BLaER1 (cell line): ENCODE data around the gene CEBPZ.

Experiments
- H3K27ac ChIP-seq: shearing (Covaris generic); formaldehyde crosslinking; 2 replicates; pipeline ENCODE4 v1.8.1; 2022
- H3K27me3 ChIP-seq: shearing (Covaris generic); formaldehyde crosslinking; 2 replicates; pipeline ENCODE4 v1.8.1; 2022
- H3K36me3 ChIP-seq: shearing (Covaris generic); formaldehyde crosslinking; 2 replicates; pipeline ENCODE4 v1.8.1; 2022
- H3K4me1 ChIP-seq: shearing (Covaris generic); formaldehyde crosslinking; 2 replicates; pipeline ENCODE4 v1.8.1; 2022
- H3K4me2 ChIP-seq: shearing (Covaris generic); formaldehyde crosslinking; 2 replicates; pipeline ENCODE4 v1.8.1; 2022
- H3K4me3 ChIP-seq: shearing (Covaris generic); formaldehyde crosslinking; 2 replicates; pipeline ENCODE4 v1.8.1; 2022
- H3K9ac ChIP-seq: shearing (Covaris generic); formaldehyde crosslinking; 2 replicates; pipeline ENCODE4 v1.8.1; 2022
- H3K9me3 ChIP-seq: shearing (Covaris generic); formaldehyde crosslinking; 2 replicates; pipeline ENCODE4 v1.8.1; 2022
- H4K20me1 ChIP-seq: shearing (Covaris generic); formaldehyde crosslinking; 2 replicates; pipeline ENCODE4 v1.8.1; 2022
- Cebpa-rat ChIP-seq: shearing (Covaris generic); IDR thresholded peaks from 2 replicates; pipeline ENCODE4 v1.8.1; 2022

The CEBPZ gene

DNA sequence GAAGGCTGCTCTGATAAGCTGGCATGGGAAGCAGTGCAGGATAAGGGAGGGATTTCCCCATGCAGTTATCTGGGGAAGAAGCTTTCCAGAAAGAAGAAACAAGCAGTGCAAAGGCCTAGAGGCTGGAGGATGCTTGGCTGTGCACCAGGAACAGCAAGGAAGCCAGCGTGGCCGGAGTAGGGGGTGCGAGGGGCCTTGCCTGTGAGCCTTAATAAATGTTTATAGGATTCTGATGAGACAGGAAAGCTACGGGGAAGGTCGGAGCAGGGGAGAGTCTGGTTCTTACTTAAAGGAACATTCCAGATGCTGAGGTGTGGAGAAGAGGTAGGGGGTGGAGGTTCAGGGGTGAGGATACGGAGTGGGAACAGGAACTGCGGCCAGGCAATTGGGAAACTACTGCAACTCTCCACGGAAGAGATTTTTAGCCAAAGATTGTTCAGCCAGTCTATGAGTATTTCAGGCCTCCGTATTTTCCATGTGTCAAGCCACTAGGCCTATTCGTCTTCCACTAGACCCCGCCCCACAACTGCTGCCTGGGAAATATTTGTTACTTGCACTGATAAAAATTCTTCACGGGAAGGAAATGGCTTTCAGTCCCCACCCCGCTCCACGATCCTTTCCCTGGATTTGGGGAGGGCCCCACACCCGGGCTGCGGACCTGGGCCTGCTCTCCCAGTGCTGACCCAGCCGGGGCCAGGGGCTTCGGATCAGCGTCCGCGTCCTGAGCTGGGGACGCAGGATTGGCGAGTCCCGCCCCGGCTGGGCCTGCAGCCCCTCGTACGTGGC, 75.1 kb downstream of the CEBPZ start:
- Histone ChIP-seq H3K27ac (peak overlapping the region; percentile 87), H3K36me3 (peaks cover 31% of the 10 kb centered on the region), H4K20me1 (peaks cover 28% of the 10 kb centered on the region; the same call in 1 of the 2 replicates), H3K4me2 (peak overlapping the region; percentile 83), H3K27me3 (no peaks in the 10 kb centered on the region), H3K9me3 (peaks cover 28% of the 10 kb centered on the region), H3K9ac (peak overlapping the region; percentile 90), H3K4me3 (peak overlapping the region; percentile 86), H3K4me1 (peaks cover 26% of the 10 kb centered on the region)
- no peak for TF ChIP-seq Cebpa-rat

DNA sequence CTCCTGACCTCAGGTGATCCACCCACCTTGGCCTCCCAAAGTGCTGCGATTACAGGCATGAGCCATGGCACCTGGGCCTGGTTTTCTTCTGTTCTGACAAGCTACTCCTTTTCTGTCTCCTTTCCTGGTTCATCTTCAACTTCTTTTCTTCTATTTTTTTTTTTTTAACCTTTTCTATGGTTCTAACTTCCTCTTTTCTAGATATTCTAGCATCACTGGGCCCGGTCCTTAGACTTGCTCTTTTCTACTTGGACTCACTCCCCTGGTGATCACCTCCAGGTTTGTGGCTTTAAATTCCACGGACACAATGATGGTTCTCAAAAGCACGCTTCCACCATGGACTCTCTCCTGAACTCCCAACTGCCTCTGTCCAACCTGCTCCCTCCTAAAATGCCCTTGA, 76.6 kb downstream of the CEBPZ start:
- Histone ChIP-seq H3K9ac (no peak overlapping the region), H3K27me3 (no peaks in the 10 kb centered on the region), H4K20me1 (peaks cover 42% of the 10 kb centered on the region; the same call in 1 of the 2 replicates), H3K36me3 (peaks cover 34% of the 10 kb centered on the region), H3K4me1 (peaks cover 26% of the 10 kb centered on the region), H3K9me3 (peaks cover 28% of the 10 kb centered on the region), H3K27ac (no peak overlapping the region), H3K4me2 (peak overlapping the region; percentile 83), H3K4me3 (no peak overlapping the region)
- no peak for TF ChIP-seq Cebpa-rat

DNA sequence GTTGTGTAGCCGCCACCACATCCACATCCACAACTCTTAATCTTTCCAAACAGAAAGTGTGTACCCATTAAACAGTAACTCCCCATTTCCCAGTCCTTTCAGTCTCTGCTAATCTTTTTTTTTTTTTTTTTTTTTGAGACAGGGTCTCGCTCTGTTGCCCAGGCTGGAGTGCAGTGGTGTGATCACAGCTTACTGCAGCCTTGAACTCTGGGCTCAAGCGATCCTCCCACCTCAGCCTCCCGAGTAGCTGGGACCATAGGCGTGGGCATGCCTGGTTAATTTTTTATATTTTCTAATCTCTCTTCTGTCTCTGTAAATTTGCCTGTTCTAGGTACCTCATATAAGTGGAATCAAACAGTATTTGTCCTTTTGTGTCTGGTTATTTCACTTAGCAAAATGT, 78.2 kb downstream of the CEBPZ start:
- Histone ChIP-seq H3K4me3 (no peak overlapping the region), H3K4me2 (no peak overlapping the region), H3K36me3 (peaks cover 49% of the 10 kb centered on the region), H3K27me3 (no peaks in the 10 kb centered on the region), H3K4me1 (peaks cover 26% of the 10 kb centered on the region), H3K27ac (no peak overlapping the region), H3K9ac (no peak overlapping the region), H3K9me3 (peaks cover 28% of the 10 kb centered on the region), H4K20me1 (peaks cover 58% of the 10 kb centered on the region)
- no peak for TF ChIP-seq Cebpa-rat
